GM10847 (cell line): Measurements from ENCODE around the gene PLA2G4B.

Experiments used
- POLR2A ChIP-seq: IDR thresholded peaks from 2 replicates; pipeline ENCODE4 v1.6.1; 2011; ENCODE audit not compliant: insufficient read length; ENCODE audit errors: extremely low read depth

Gene PLA2G4B

GRCh38 chr15:41866872-41867579 lies 28.4 kb downstream of the PLA2G4B start:
- no peak for TF ChIP-seq POLR2A

DNA sequence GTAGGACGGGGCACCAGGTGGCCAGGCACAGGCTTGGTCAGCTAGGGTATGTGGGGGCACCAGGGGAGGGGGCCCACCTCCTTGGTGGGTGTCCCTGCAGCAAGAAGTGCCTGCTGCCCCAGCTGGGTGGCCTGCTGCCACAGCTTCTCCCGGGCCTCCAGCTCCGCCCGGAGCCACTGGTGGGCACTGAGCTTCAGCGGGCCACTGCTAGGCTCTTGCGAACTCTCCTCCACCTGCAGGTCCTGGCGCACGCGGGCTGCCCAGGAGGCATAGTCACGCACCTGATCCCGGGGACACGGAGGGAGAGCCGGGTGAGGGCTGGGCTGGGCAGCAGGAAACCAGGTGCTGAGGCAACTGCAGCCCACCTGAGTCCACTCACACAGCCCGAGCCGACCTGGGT lies 29.7 kb downstream of the PLA2G4B start:
- no peak for TF ChIP-seq POLR2A

DNA sequence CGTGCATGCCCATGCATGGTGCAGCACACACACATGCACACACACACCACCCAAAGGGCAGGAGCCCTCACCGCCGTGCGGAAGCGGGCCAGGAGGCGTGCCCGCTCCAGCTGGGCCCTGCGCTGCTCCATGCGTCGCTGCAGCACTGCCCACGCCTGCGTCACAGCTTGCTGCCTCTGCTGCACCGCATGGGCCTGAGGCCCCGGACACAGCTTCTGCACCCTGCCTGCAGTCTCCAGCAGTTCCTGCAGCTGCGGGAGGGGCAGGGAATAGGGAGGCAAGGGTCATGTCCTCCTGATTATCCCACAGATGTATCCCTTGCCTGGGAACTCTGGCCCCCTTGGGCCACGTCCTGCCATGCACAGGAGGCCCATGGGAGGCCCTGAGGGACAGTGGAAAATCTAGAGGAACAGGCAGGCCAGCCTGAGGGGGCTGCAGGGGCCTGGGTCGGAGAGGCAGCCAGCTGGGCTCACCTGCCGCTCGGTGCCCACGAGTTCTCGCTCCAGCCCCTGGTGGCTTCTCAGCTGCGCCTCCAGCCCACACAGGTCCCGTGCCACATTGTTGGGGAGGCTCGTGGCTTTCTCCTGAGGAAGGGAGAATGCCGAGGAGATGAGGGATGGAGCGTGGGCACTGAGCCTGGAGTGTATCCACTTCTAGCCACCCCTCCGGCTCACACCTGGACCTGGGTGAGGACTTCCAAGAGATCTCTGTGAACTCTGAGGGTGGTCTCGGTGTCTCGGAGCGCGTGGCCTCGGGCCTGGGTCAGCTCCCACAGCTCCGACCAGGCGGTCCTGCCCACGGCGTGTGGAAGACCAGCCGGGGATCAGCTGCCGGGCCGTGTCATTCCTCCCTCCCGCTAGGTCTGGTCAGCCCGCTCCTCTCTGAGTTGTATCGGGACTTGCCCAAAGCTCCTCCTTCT lies 31.4 kb downstream of the PLA2G4B start:
- TF ChIP-seq POLR2A = no peak

DNA sequence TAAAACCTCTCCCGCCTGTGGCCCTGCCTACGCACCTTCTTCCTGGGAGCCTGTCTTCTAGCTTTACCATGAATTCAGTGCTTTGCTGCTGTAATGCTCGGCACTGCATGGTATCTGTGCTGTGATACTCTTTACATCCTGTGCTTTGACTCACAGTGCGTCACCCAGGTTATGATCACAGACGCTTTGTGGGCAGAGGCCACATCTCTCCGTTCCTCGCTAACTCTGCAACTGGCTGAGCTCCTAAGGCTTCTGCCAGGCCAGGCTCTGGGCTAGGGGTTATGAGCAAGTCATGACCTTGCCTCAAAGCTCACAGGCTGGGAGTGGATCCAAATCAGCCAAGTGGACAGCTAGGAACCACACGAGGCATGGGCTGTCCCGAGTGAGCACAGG lies 32.0 kb downstream of the PLA2G4B start:
- TF ChIP-seq POLR2A = no peak

GRCh38 chr15:41871175-41871905 lies 32.7 kb downstream of the PLA2G4B start:
- TF ChIP-seq POLR2A = no peak

GRCh38 chr15:41872166-41872747 lies 33.6 kb downstream of the PLA2G4B start:
- TF ChIP-seq POLR2A = no peak

DNA sequence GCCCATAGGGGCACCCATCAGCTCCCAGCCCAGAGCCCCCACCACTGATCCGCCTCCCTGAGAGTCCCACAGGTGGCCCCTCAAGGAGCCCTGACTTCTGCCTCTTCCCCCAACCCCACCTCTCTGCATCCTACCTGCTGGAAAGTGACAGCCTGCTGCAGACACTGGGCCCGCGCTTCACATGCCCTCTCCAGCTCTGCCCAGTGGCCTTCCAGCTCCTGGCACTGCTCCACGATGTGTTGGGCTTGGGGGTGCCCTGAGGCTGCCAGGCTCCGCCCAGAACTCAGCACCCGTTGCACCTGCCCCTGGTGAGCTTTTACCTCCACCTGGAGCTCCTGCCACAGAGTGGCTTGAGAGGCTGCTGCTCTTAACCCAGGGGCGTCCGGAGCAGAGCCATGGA lies 35.1 kb downstream of the PLA2G4B start:
- no peak for TF ChIP-seq POLR2A

DNA sequence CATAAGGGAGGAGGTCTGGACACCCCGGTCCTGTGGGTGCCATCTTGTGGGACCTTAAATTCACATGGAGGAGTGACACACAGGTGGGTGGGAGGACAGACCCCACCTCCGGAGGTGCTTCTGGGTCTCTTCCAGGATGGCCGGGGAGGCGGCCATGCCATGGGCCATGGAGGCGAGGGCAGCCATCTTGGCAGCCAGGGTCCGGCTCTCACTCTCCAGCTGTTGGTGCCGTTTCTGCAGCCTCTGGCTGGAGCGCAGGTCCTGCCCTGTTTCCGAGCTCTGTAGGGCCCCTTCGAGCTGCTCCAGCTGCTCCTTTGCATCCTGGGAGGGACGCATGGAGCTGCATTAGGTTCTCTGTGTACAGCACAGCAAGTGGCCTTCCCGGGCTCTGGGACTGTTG lies 36.1 kb downstream of the PLA2G4B start:
- no peak for TF ChIP-seq POLR2A

GRCh38 chr15:41876007-41876406 lies 37.4 kb downstream of the PLA2G4B start:
- TF ChIP-seq POLR2A = no peak

- TF ChIP-seq POLR2A = no peak
Measured at GRCh38 chr15:41876689-41877088, 38.0 kb downstream of the PLA2G4B start.

GRCh38 chr15:41877631-41878354 lies 39.1 kb downstream of the PLA2G4B start:
- no peak for TF ChIP-seq POLR2A

- TF ChIP-seq POLR2A = no peak
Measured at GRCh38 chr15:41878355-41878699, 39.7 kb downstream of the PLA2G4B start.

GRCh38 chr15:41879321-41879845 lies 40.7 kb downstream of the PLA2G4B start:
- TF ChIP-seq POLR2A = no peak

- TF ChIP-seq POLR2A = no peak
Measured at GRCh38 chr15:41880156-41880877, 41.7 kb downstream of the PLA2G4B start.
